ENCODE measurements around the gene PLCB1.
"Not testable (repeated sequence)": the region's sequence is repeated elsewhere in the genome, so short reads cannot be mapped to it uniquely, and the experiment has no call there.

PLCB1 gene

DNA sequence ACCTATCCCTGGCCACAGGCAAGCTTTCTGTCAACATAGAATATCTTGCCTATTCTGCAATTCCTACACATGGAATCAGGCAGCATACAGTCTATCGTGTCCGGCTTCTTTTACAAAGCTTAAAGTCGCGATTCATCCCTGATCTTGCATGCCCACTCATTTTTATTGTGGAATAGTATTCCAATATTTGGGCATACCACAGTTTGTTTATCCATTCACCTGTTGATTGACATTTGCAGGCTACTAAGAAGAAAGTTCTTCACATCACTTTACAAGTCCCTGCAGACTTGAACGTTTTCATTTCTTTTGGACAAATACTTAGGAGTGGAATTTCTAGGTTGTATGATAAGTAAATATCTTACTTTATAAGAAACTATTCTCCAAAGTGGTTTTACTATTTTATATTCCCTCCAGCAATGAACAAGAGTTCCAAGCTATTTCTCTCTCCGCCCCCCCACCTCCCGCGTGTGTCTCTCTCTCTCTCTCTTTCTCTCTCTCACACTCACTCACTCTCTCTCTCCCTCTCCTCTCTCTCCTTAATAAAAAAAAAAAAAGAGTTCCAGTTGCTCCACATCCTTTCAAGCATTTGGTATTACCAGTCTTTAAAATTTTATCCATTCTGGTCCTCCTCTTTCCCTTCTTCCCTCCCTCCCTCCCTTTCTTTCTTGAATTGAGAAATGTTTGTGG is 1.1 kb upstream of the PLCB1 start:
- no peak for DNase-seq

DNA sequence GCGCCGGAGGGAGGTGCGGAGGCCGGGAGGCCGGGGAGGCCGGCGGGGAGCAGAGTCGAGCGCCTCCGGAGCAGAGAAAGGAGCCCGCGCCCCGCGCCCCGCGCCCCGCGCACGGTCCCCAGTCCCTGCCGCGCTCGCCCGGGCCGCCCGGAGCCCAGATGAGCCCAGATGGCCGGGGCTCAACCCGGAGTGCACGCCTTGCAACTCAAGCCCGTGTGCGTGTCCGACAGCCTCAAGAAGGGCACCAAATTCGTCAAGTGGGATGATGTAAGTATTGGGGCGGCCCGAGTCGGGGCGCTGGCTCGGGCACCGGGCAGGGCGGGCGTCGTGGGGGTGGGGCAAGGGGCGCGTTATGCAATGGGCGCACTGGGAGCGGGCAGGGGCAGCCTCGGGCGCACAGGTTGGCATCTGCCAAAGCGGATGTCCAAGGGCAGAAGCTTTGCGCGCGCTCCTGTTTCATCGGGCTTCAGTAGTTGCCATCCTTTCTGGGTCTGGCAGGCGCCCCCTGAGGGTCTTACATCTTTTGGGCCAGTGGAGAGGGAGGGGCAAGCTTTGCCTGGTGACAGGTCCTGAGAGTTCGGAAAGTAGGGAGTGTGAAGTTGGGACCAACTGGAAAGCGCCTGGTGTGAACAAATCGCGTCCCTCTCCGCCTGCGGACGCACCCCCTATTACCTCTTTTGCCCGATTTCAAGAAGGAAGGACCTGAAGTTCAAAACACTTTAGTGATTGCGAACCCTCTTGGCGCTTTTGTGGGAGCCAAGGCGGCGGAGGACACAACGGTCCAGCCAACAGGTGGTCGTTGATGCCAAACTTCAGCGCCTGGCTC is 631 bp downstream of the PLCB1 start:
- no peak for DNase-seq

DNA sequence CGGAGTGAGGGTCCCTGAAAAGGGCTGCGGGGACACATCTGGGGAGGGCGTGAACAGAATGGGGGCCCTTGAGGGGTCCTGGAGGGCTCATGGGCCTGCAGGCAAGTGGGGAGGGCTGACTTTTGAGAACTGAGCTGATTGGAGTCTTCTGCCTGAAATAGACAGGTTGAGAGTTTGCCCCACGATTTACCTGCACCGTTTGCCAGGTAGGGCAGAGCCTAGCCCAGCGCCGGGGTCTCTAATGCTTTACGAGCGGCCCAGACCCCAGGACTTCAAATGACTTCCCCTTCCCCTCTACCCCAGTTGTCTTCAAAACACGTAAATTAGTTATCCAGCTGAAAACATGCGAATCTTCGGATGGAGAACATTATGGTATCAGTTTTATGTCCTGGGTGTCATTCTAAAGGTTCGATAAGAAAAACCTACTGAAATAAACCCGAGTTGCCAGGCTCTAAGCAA is 1.3 kb downstream of the PLCB1 start:
- no peak for DNase-seq

DNA sequence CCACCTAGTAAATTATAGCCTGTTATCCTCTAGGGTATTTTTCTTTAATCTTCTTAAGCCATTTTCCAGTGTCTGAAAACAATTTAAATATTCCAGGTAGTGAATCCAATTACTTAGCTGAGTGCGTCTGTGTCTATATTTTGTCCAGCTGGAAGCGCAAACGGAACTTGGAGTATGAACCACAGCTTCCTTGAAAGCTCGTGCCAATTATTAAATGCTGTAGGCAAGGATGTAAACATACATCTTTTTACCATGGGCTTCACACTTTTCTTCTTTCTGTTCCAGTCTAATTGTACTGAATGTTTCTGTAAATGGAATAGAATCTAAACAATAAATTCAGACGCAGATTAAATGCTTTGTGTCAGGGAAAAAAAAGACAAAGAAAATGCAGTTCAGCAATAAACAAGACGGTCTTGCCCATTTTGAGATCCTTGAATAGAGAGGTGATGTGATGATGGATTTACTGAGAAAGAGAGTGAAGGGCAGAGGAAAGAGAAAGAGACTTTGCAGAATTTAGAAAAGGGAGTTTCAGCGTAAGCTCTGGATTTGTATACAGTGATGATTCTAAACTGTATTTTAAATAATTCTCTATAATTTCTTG is 1.9 kb downstream of the PLCB1 start:
- no peak for DNase-seq

DNA sequence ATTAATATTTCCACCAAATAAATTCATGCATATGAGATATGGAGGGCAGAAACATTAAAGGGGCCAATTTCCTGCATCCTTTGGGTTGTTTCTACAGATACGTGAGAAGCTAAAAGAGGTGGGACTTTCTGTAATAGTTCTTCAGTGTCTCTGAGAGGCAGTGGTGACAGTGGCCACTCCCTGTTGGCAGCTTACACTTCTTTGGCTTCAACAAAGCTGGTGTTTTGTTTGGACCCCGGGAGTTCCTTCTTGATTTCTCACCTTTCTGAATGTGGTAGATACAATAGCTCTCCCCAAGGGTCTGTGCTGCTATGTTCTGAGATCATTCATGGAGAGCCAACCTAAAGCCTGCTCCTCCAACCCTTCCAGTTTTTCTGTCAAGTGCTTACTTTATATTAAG is 7.8 kb downstream of the PLCB1 start:
- no peak for DNase-seq

DNA sequence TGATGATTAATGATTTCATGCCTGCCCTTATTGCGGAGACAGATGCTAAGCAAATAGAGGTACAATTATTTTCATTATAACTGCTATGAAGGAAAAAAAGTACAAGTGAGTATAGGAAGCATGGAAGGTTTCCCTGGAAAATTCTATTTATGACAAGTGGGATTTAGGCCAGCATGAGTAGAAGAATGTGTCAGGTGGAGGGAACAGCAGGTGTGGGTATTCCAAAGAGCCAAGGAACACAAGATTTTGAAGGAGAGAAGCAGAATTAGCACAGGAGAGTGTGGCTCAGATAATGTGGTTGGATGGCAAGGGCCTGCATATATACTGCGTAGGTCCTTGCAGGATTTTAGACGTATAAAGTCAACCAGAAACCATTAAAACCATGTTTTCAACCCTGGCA is 11.4 kb downstream of the PLCB1 start:
- no peak for DNase-seq

DNA sequence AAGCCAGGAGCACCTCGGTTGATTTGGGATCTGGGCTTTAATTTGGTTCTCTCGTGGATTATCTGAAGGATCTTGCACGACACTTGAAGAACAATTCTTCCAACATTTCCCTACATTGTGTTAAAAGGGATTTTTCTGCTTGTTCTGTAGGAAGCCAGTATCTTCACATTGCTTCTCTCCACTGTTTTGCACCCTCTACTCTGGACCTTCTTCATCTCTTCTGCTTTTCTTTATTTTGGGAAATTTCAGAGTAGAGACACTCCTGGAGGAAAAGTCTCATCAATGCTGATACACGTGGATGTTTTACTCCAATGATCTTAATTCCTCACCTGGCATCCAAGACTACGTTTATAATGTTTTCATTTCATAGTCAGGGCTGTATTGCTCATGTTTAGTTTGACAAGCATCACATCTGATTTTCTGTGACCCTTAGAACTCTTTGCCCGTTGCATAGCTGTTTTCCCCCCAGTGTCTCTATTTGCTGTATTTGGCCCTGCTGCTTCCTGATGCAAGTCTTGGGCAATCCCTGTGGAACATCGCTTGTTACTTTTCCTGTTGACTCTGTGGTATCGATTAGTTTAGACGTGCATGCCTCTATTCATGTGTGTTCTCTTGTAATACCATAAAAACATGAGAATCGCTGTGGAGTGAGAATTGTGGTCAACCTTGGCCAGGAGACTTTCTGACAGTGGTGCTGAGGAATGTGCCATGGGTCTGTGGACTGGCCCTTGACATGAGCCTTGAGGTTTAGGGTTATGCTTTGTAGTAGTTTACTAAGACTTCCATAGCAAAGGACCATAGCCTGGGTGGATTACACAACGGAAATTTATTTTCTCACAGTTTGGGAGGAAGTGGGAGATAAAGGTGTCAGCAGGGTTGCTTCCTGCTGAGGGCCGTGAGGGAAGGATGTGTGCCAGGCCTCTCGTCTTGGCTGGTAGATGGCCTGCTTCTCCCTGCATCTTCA is 12.5 kb downstream of the PLCB1 start:
- DNase-seq, result peak; percentile 94

DNA sequence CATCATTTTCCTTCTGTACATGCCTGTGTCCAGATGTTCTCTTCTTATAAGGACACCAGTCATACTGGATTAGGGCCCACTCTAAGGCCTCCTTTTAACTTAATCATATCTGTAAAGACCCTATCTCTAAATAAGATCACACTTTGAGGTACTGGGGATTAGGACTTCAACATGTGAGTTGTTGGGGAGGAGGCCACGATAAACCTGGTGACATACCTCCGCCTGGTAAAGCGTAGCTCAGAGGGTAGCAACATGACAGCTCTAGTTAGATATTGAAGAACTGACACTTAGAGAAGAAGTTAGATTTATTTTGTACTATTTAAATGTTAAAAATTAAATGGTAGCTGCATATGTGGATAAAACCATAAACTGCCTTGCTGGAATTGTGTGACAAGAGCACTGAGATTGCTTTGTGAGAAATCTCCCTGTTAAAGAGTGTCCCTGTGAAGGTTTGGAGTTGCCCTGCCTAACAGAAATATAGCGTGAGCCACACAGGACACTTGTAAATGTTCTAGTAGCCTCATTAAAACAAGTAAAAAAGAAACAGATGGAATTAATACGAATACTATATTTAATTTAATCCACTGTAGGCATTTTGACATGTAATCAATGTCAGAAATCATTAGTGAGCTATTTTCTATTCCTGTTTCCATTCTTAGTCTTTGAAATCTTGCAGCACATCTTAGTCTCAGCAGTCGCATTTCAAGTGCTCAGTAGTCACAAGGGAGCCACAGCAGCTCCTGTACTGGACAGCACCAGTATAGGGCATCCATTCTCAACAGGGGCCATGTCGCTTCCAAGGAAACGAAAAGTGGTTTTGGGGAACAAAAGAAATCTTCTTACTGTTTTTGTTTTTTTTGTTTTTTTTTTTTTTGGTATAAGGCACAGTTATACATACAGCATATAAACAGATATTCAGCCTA is 13.4 kb downstream of the PLCB1 start:
- DNase-seq, result no peak

DNA sequence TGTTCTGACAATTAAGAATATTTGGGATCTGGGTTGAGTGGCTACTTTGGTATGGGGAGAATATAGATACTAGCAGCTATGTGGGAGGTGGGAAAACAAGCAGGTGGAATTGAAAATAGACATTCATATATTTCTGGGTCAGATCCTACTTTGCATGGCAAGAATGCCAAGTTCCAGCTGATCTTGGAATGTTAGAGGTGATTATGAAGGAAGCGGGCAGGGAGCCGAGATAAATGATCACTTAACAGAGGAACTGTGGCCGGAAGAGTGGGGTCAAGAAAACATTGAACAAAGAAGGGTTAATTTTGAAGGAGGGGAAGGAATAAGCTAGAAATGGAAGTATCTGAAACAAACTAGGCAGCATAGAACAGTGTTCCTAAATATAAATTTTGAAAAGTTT is 15.4 kb downstream of the PLCB1 start:
- DNase-seq, result no peak

DNA sequence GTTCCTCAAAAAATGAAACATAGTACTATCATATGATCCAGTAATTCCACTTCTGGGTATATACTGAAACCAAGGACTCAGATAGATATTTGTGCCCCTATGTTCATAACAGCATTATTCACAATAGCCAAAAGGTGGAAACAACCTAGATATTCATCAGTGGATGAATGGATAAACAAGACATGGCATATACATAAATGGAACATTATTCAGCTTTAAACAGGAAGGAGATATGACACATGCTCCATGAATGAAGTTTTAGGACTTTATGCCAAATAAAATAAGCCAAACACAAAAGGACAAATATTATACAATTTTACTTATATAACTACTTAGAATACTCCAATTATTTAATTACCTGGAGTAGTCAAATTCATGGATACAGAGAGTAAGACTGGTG is 16.4 kb downstream of the PLCB1 start:
- DNase-seq, result no peak

DNA sequence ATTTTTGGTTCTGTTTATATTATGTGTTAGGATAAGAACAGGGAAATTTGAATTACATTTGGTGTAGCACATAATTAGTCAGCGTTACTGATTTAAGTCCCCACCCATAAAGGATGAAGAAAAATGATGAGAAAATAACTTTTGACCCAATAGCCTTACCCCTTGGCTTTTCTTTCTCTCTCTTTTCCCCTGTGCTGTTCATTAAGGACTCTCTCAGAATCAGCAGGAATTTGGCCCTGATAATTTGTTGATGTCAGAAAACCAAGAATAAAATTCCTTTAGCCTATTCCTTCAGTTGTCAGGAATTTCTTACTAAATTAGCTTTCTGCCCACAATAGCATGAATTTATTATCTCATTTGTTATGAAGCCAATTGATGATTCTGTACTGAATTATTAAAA is 18.5 kb downstream of the PLCB1 start:
- DNase-seq, result peak; percentile 39

DNA sequence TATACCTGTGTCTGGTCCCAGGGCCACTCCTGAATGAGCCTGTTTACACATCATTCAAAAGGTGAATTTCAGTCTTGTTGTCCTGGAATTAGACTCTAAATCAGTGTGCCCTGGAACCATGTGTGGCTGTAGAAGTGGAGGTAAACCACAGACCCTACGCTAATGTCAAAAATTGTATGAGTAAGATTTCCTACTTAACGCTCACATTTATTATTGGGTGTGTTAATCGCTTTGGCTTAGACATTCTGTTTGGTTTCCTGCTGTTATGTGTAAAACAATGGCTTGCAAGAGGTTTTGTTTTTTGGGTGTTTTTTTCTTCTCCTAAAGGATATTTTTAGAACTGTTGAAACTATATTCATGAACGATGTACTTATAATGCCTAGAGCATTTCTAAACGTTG is 19.3 kb downstream of the PLCB1 start:
- peak; percentile 34 for DNase-seq

DNA sequence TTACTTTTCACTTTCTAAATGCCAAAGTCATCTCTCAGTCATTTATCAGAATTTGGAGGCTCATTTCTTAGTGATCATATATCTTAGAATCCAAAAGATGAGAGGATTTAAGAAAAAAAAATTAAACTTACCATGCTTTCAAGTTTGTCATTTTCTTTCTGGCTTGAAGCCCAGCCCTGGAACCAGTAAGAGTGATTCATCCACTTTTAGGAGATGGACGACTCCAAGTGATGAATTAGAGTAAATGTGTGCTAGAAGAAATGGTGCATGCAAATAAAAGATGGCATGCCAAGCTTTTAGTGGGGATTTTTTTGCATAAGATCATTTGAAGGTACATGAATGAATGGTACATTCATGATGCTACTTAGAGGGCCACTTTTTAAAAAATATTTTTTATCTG is 20.1 kb downstream of the PLCB1 start:
- peak; percentile 81 for DNase-seq

DNA sequence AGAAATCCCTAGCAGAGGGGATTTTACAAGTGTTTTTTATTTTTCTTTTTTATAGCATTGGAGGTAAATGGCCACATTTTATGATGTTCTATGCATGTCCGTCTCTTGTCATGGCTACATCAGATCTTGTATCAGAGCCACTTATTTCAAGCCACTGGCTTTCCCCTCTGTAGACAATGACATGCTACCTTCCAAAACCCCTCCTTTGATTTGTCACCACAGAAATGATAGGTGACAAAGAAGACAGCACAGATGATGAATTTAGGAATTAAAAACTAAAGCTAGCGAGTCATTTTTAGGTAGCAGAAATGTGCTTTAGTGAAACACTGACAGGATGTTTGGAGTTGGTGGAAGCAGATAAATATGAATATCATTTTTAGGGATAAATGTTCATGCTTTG is 20.8 kb downstream of the PLCB1 start:
- DNase-seq, result no peak

DNA sequence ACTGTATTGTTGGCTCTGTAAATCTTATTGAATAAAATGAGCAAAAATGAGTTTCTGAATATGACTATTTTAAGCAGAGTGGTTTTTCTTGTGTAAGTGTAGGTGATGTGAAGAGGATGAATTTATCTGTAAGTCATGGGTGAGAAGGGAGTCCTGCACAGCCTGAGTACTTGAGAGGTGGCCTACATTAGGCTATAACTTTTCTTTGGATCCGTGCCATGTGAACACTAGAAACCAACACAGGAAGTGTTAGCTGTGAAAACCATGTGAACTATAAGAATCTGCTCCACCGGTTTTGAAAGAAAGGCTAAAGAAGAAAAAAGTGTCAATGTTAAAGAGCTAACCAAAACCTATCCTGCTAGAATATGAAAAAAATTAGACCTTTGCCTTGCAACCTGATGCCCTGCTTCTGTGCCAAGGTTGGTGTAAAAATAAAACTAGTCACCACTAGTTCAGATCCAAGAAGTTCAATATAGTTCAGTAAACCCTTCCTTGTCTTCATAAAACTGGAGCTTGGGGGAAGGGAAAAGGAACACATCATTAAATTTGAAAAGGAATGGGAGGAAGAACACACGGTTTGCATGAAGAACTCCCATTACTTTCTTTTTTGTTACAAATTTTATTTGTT is 21.3 kb downstream of the PLCB1 start:
- DNase-seq, result peak; percentile 41

DNA sequence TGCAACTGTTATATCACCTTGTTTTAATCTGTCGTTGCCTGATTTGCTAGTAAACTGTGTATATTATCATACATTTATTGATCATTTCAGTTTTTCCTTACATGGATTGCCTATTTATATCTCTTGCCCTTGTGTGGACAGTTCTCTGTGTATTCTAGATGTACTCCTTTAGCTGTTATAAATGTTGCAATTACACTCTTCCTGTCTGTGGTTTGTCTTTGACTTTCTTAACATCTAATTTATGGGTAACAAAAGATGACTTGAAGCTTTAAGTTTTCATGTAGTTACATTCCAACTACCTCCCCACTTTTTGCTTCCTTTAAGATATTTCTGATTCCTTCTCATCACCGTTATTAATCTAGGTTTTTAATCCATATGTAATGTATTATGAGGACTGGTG is 22.6 kb downstream of the PLCB1 start:
- peak; percentile 63 for DNase-seq

DNA sequence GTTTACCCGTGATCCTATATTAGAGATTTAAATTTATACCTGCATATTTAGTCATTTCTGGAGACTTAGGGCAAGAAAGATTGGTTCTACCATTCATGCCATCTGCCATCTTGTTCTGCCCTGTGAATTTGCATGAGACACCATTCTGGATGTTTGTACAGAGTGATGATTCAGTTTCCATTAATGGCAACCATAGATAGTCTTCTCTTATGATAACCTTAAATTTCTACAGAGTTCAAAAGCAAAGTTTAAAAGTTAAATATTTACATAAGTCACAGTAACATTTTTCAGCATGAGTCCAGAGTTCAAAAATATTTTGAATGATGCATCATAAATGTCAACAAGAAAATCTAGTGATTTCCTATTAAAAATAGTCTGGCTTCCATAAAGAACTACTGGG is 23.2 kb downstream of the PLCB1 start:
- no peak for DNase-seq

DNA sequence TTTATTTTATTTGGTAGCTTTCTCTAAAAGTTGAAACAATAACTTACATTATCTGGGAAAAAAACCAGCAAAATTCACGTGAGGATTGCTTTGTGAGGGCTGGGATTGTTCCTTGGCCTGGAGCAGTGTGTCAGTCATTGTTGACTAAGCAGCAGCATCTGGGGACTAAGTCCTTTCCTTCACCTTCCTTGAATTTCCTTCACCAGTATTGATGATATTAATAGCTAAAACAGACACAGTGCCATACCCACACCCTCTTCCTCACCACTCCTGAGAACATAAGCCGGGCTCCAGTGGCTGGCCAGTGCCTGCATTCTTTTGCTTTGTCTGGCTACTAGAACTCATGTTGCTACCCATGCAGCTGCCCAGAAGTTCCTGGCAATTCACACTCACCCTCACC is 23.7 kb downstream of the PLCB1 start:
- no peak for DNase-seq

DNA sequence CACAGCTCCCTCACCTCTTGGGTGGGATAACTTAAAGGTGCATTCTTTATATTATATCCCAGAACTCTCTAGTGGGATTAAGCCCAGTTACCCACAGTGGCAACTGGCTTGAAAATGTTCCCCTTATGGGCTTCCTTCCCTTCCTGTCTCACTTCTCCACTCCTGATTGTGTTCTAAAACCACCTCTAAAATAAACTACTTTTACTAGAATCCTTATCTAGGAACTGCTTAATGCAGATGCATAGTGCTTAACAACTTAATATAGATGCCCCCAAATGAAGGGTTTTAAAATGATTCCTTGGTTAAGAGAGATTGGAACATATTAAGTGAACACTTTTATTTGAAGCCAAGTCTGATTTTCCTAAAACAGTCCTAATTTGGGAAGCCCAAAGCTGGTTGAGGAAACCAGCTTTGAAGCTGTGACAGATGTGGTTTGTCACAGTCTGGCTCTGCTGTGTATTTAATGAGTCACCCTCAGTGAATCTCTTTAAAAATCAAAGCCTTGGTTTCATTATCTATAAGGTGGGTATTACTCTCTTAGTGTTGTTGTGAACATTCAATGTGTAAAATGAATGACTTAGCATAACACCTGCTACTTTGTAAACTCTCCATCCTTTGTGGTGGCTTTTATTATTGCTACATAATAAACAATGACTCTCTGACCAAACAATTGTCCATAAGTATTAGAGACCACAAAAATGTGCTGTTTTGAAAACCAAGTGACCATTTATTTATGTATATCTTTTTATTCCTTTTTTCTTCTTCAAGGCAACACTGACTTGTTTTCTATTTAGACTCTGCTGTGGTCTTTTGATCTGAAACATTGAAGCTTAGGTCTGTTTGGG is 24.4 kb downstream of the PLCB1 start:
- DNase-seq, result peak; percentile 31

DNA sequence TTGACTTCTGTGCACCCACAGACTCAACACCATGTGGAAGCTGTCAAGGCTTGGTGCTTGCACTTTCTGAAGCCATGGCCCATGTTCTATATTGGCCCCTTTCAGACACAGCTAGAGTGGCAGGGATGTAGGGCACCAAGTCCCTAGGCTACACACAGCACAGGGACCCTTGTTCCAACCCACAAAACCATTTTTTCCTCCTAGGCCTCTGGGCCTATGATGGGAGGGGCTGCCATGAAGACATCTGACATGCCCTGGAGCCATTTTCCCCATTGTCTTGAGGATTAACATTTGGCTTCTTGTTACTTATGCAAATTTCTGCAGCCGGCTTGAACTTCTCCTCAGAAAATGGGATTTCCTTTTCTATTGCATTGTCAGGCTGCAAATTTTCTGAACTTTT is 27.2 kb downstream of the PLCB1 start:
- not testable (repeated sequence) for DNase-seq

All from fibroblast of upper back skin (primary cell).